Measurements from ENCODE around the gene C16orf78.

DNA sequence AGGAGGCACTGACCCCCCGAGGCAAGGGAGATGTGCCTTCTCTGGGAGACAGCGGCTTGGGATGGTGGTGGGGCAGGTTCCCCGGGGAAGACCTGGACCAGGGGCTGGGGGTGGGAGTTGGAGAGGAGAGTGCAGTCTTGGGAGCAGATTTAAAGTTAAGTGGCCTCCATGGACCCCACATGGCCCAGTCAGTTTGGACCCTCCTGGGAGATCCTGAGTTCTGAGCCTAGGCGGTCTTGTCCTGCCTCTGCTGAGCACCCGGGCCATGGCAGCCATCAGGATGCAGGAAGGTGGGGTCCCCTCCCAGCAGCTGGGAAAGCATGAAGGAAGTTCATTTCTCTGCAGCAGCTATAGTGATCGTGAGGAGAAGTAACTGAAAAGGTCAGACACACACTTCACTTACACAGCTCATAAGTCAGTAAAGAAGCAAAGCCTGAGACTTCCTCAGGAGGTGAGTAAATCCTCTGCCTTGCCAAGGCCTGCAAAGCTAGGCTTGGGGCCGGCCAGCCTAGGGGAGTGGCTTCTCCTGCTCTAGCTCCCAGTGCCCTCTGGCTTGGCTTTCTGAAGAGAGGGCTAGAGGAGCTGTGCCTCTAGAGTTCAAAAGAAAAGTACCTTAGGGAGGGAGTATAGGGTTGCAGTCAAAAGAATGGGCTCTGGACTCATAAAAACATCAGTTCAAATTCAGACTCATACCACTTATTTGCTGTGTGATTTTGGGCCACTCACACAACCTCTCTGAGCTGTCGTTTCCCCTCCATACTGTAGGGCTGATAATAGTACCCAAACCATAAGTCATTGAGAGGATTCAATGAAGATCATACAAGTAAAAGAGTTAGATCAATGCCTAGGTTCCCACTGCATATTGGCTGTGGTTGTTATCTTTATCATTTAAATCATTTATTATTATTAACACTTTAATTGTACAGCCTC is 31.0 kb upstream of the C16orf78 start:
- TF ChIP-seq POLR2AphosphoS5 (IDR thresholded peaks at IDR 0.05; ENCODE audit: borderline replicate concordance, low read depth, low read length), result no peak
- TF ChIP-seq EZH2 (IDR thresholded peaks at IDR 0.05), result no peak
- no peak for TF ChIP-seq FOXP2 (optimal IDR thresholded peaks at IDR 0.05; ENCODE audit: control extremely low read depth, extremely low read length, insufficient read depth)
